HCT116 (cell line): Measurements from ENCODE around the gene HCN1.
"Not testable (repeated sequence)": the region's sequence is repeated elsewhere in the genome, so short reads cannot be mapped to it uniquely, and the experiment has no call there.

Source experiments
- SIN3A ChIP-seq: IDR thresholded peaks from 2 replicates; pipeline ENCODE4 v1.6.1; 2012; ENCODE audit warnings: low read depth
- TF ChIP-seq, protein P1 (sequence below), 3 experiments: fragments of 200-600 bp in 1 of 3; sonication (generic) in 1 of 3; IDR thresholded peaks in 2 of 3; conservative IDR thresholded peaks in 1 of 3; 2 replicates each; pipeline ENCODE4 v1.5.1; 2012 to 2017; ENCODE audit warnings: low read depth in 2 of 3, low read length in 2 of 3, antibody characterized with exemption in 1 of 3, borderline replicate concordance in 1 of 3, control low read depth in 1 of 3, mild to moderate bottlenecking in 1 of 3, mixed read lengths in 1 of 3, mixed run types in 1 of 3, moderate library complexity in 1 of 3; ENCODE audit not compliant: insufficient read depth in 1 of 3

DNA sequence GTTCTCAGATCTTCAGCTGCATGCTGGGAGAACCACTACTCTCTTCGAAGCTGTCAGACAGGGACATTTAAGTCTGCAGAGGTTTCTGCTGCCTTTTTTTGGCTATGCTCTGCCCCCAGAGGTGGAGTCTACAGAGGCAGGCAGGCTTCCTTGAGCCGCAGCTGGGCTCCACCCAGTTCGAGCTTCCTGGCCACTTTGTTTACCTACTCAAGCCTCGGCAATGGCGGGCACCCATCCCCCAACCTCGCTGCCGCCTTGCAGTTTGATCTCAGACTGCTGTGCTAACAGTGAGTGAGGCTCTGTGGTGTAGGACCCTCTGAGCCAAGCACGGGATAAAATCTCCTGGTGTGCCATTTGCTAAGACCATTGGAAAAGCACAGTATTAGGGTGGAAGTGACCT lies 110.2 kb downstream of the HCN1 start:
- TF ChIP-seq SIN3A = not testable (repeated sequence)
- TF ChIP-seq, protein P1, sequence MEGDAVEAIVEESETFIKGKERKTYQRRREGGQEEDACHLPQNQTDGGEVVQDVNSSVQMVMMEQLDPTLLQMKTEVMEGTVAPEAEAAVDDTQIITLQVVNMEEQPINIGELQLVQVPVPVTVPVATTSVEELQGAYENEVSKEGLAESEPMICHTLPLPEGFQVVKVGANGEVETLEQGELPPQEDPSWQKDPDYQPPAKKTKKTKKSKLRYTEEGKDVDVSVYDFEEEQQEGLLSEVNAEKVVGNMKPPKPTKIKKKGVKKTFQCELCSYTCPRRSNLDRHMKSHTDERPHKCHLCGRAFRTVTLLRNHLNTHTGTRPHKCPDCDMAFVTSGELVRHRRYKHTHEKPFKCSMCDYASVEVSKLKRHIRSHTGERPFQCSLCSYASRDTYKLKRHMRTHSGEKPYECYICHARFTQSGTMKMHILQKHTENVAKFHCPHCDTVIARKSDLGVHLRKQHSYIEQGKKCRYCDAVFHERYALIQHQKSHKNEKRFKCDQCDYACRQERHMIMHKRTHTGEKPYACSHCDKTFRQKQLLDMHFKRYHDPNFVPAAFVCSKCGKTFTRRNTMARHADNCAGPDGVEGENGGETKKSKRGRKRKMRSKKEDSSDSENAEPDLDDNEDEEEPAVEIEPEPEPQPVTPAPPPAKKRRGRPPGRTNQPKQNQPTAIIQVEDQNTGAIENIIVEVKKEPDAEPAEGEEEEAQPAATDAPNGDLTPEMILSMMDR (IDR thresholded peaks at IDR 0.05 in 2 of 3, conservative IDR thresholded peaks at IDR 0.05 in 1 of 3; ENCODE audit: borderline replicate concordance in 1 of 3, insufficient read depth in 1 of 3, low read depth in 2 of 3, low read length in 2 of 3) = not testable (repeated sequence)
